ENCODE measurements around the gene KPNA1. TPM values are rescaled to one million over a fixed set of nuclear protein-coding genes. Genes with fewer than 3 reads are reported as not detected.

KPNA1 gene
- total RNA-seq, 1 experiment from 2014 or later, result 58.8 TPM

- TF ChIP-seq, protein P1, sequence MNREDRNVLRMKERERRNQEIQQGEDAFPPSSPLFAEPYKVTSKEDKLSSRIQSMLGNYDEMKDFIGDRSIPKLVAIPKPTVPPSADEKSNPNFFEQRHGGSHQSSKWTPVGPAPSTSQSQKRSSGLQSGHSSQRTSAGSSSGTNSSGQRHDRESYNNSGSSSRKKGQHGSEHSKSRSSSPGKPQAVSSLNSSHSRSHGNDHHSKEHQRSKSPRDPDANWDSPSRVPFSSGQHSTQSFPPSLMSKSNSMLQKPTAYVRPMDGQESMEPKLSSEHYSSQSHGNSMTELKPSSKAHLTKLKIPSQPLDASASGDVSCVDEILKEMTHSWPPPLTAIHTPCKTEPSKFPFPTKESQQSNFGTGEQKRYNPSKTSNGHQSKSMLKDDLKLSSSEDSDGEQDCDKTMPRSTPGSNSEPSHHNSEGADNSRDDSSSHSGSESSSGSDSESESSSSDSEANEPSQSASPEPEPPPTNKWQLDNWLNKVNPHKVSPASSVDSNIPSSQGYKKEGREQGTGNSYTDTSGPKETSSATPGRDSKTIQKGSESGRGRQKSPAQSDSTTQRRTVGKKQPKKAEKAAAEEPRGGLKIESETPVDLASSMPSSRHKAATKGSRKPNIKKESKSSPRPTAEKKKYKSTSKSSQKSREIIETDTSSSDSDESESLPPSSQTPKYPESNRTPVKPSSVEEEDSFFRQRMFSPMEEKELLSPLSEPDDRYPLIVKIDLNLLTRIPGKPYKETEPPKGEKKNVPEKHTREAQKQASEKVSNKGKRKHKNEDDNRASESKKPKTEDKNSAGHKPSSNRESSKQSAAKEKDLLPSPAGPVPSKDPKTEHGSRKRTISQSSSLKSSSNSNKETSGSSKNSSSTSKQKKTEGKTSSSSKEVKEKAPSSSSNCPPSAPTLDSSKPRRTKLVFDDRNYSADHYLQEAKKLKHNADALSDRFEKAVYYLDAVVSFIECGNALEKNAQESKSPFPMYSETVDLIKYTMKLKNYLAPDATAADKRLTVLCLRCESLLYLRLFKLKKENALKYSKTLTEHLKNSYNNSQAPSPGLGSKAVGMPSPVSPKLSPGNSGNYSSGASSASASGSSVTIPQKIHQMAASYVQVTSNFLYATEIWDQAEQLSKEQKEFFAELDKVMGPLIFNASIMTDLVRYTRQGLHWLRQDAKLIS (CRISPR knock-in tag; IDR thresholded peaks at IDR 0.05; ENCODE audit: borderline replicate concordance), result no peak
- TF ChIP-seq STAT6 (CRISPR knock-in tag; conservative IDR thresholded peaks at IDR 0.05; ENCODE audit: low read depth), result no peak
- TF ChIP-seq, protein P2, sequence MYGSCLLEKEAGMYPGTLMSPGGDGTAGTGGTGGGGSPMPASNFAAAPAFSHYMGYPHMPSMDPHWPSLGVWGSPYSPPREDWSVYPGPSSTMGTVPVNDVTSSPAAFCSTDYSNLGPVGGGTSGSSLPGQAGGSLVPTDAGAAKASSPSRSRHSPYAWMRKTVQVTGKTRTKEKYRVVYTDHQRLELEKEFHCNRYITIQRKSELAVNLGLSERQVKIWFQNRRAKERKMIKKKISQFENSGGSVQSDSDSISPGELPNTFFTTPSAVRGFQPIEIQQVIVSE (CRISPR knock-in tag; IDR thresholded peaks at IDR 0.05; ENCODE audit: borderline replicate concordance), result no peak
- TF ChIP-seq, protein P3, sequence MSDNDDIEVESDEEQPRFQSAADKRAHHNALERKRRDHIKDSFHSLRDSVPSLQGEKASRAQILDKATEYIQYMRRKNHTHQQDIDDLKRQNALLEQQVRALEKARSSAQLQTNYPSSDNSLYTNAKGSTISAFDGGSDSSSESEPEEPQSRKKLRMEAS (CRISPR knock-in tag; IDR thresholded peaks at IDR 0.05), result no peak
Observed at GRCh38 chr3:122533931-122534334, 19.2 kb upstream of the KPNA1 start (continued).

- ChIA-PET CTCF (no interaction called here), POLR2A (no interaction called here)
- Mint-ChIP-seq H3K4me3 (no peak overlapping the region), H3K36me3 (no peaks in the 10 kb centered on the region), H3K4me1 (peaks cover 30% of the 10 kb centered on the region), H3K27ac (no peak overlapping the region), H3K9me3 (no peaks in the 10 kb centered on the region), H3K27me3 (ENCODE audit: low read depth) (no peaks in the 10 kb centered on the region)
- DNase-seq (ENCODE audit: low spot score), result no peak
- TF ChIP-seq ATF1 (CRISPR knock-in tag; IDR thresholded peaks at IDR 0.05) (no peak), FOXJ3 (CRISPR knock-in tag; IDR thresholded peaks at IDR 0.05; ENCODE audit: borderline replicate concordance) (no peak), MXD4 (CRISPR knock-in tag; IDR thresholded peaks at IDR 0.05; ENCODE audit: borderline replicate concordance) (no peak), ZNF396 (CRISPR knock-in tag; IDR thresholded peaks at IDR 0.05; ENCODE audit: borderline replicate concordance) (no peak), ELF4 (CRISPR knock-in tag; IDR thresholded peaks at IDR 0.05; ENCODE audit: low read depth) (no peak), GRHL2 (CRISPR knock-in tag; IDR thresholded peaks at IDR 0.05; ENCODE audit: insufficient replicate concordance, severe bottlenecking) (no peak), FOXP4 (CRISPR knock-in tag; IDR thresholded peaks at IDR 0.05) (no peak)
- TF ChIP-seq, protein P2 (CRISPR knock-in tag; IDR thresholded peaks at IDR 0.05; ENCODE audit: borderline replicate concordance), result no peak
- TF ChIP-seq, protein P1 (CRISPR knock-in tag; IDR thresholded peaks at IDR 0.05; ENCODE audit: borderline replicate concordance), result no peak
- ATAC-seq, result no peak
Observed at GRCh38 chr3:122533480-122533879, 18.7 kb upstream of the KPNA1 start.

All from WTC11 (cell line).